HCT116 (cell line): ENCODE measurements around the gene PSMA7. TPM values are rescaled to one million over a fixed set of nuclear protein-coding genes. Genes with fewer than 3 reads are reported as not detected.

ENCODE experiments used
- ATAC-seq: fragments of 200-7000 bp; cut with Tn5 transposase; 2 replicates; pipeline ENCODE4 v1.9.1; 2020; ENCODE audit warnings: mild to moderate bottlenecking, moderate library complexity
- BruUV-seq: library from RNA; stranded (reverse); fragments of 400-500 nt; replicated peaks from 2 replicates; lab custom pipeline; 2021; lab: Mats Ljungman, UMichigan
- CTCF ChIA-PET: fragments of 300-600 bp; sonication (Branson Sonifier 250); formaldehyde crosslinking; loops from one replicate; lab custom pipeline; 2021; ENCODE audit warnings: antibody characterized with exemption; lab: Charles Lee
- POLR2A ChIA-PET: fragments of 300-600, 350-600 bp; sonication (Branson Sonifier 250); formaldehyde crosslinking; loops from one replicate; lab custom pipeline; 2021; ENCODE audit warnings: antibody characterized with exemption; lab: Charles Lee
- RAD21 ChIA-PET, 2 experiments: fragments of 300-600 bp; sonication (Branson Sonifier 250); formaldehyde crosslinking; loops; one replicate each; lab custom pipeline; 2023; ENCODE audit warnings: low total read pairs in 2 of 2; ENCODE audit not compliant: uncharacterized antibody in 2 of 2, unreplicated experiment in 2 of 2, low non-redundant PET in 1 of 2; lab: Charles Lee
- DNase-seq: peaks from one replicate; pipeline ENCODE4 v3.0.0-alpha.2; 2010; ENCODE audit warnings: low read depth, low spot score
- H2AFZ ChIP-seq: fragments of 200-600 bp; shearing (Covaris generic), sonication (generic); 2 replicates; pipeline ENCODE4 v1.6.1; 2017; ENCODE audit warnings: low read depth, mixed run types, mixed read lengths, antibody characterized with exemption, low read length; ENCODE audit not compliant: poor library complexity, severe bottlenecking
- H3K27ac ChIP-seq: 2 replicates; pipeline ENCODE4 v1.5.1; 2012; ENCODE audit warnings: low read depth, low read length
- H3K27me3 ChIP-seq: fragments of 200-600 bp; sonication (generic); 2 replicates; pipeline ENCODE4 v1.6.1; 2016; ENCODE audit warnings: mixed run types, low read length, mixed read lengths; ENCODE audit not compliant: insufficient read depth
- H3K36me3 ChIP-seq, 2 experiments: fragments of 200-500 bp in 1 of 2; fragments of 200-600 bp in 1 of 2; sonication (Bioruptor generic) in 1 of 2; sonication (generic) in 1 of 2; 2 replicates each; pipeline versions ENCODE4 v1.5.1 to v1.6.1; 2014 to 2016; ENCODE audit warnings: low read length in 2 of 2, inconsistent platforms in 1 of 2, mixed read lengths in 1 of 2, mixed run types in 1 of 2; ENCODE audit not compliant: insufficient read depth in 2 of 2, control insufficient read depth in 1 of 2
- H3K4me1 ChIP-seq, 2 experiments: fragments of 200-600 bp in 1 of 2; sonication (generic) in 1 of 2; 2 replicates each; pipeline versions ENCODE4 v1.5.1 to v1.6.1; 2012 to 2017; ENCODE audit warnings: low read length in 2 of 2, inconsistent platforms in 1 of 2, mild to moderate bottlenecking in 1 of 2, mixed read lengths in 1 of 2, mixed run types in 1 of 2, moderate library complexity in 1 of 2; ENCODE audit not compliant: insufficient read depth in 2 of 2, control insufficient read depth in 1 of 2
- H3K4me2 ChIP-seq: fragments of 200-600 bp; sonication (generic); 2 replicates; pipeline ENCODE4 v1.6.1; 2017; ENCODE audit warnings: mixed run types, low read length, mixed read lengths
- H3K4me3 ChIP-seq, 2 experiments: fragments of 200-600 bp in 1 of 2; sonication (generic) in 1 of 2; replicated peaks in 1 of 2; 2 replicates each; pipeline ENCODE4 v1.5.1; 2011 to 2016; ENCODE audit warnings: low read length in 2 of 2, control low read depth in 1 of 2, low read depth in 1 of 2, mild to moderate bottlenecking in 1 of 2, mixed read lengths in 1 of 2, mixed run types in 1 of 2
- H3K79me2 ChIP-seq: fragments of 200-600 bp; sonication (generic); 2 replicates; pipeline ENCODE4 v1.6.1; 2017; ENCODE audit warnings: mild to moderate bottlenecking, mixed run types, low read length, moderate library complexity, mixed read lengths; ENCODE audit not compliant: insufficient read depth
- H3K9ac ChIP-seq: fragments of 200-600 bp; sonication (generic); 2 replicates; pipeline ENCODE4 v1.6.1; 2016; ENCODE audit warnings: low read length, mixed read lengths
- H3K9me2 ChIP-seq: fragments of 200-600 bp; sonication (generic), shearing (Covaris generic); 2 replicates; pipeline ENCODE4 v1.6.1; 2017; ENCODE audit warnings: mixed run types, mild to moderate bottlenecking, moderate library complexity; ENCODE audit not compliant: insufficient read depth
- H3K9me3 ChIP-seq, 2 experiments: fragments of 200-500 bp in 1 of 2; fragments of 200-600 bp in 1 of 2; sonication (Bioruptor generic) in 1 of 2; sonication (generic) in 1 of 2; 2 replicates each; pipeline ENCODE4 v1.6.1; 2014 to 2017; ENCODE audit warnings: low read length in 2 of 2, mixed read lengths in 2 of 2, inconsistent platforms in 1 of 2, low read depth in 1 of 2, mild to moderate bottlenecking in 1 of 2, mixed run types in 1 of 2, moderate library complexity in 1 of 2; ENCODE audit not compliant: control insufficient read depth in 1 of 2, insufficient read depth in 1 of 2
- H4K20me1 ChIP-seq: fragments of 200-600 bp; sonication (generic), shearing (Covaris generic); 2 replicates; pipeline ENCODE4 v1.6.1; 2017; ENCODE audit warnings: mixed run types, mild to moderate bottlenecking, moderate library complexity; ENCODE audit not compliant: insufficient read depth
- CBX3 ChIP-seq: IDR thresholded peaks from 2 replicates; pipeline ENCODE4 v1.6.1; 2012; ENCODE audit warnings: low read depth
- EGR1 ChIP-seq: IDR thresholded peaks from 2 replicates; pipeline ENCODE4 v1.6.1; 2012; ENCODE audit warnings: low read depth
- EZH2 ChIP-seq: fragments of 200-600 bp; sonication (generic); IDR thresholded peaks from 2 replicates; pipeline ENCODE4 v1.6.1; 2017; ENCODE audit warnings: antibody characterized with exemption, mixed run types
- EZH2phosphoT487 ChIP-seq: fragments of 200-600 bp; IDR thresholded peaks from 2 replicates; pipeline ENCODE4 v1.6.1; 2018; ENCODE audit warnings: antibody characterized with exemption, borderline replicate concordance
- POLR2A ChIP-seq: IDR thresholded peaks from 2 replicates; pipeline ENCODE4 v1.7.0; 2011; ENCODE audit warnings: borderline replicate concordance; ENCODE audit not compliant: insufficient read depth, insufficient read length; ENCODE audit errors: extremely low read depth
- POLR2AphosphoS5 ChIP-seq: IDR thresholded peaks from 2 replicates; pipeline ENCODE4 v1.6.1; 2011; ENCODE audit warnings: mild to moderate bottlenecking, low read depth, low read length, moderate library complexity
- SP1 ChIP-seq: IDR thresholded peaks from 2 replicates; pipeline ENCODE4 v1.6.1; 2012; ENCODE audit warnings: low read depth
- SRF ChIP-seq: IDR thresholded peaks from 2 replicates; pipeline ENCODE4 v1.6.1; 2012; ENCODE audit warnings: low read depth
- YY1 ChIP-seq: IDR thresholded peaks from 2 replicates; pipeline ENCODE4 v1.6.1; 2011; ENCODE audit warnings: low read length, low read depth, moderate library complexity, mild to moderate bottlenecking; ENCODE audit not compliant: insufficient replicate concordance; ENCODE audit errors: extremely low read depth
- ZBTB33 ChIP-seq: IDR thresholded peaks from 2 replicates; pipeline ENCODE4 v1.6.1; 2011; ENCODE audit warnings: mild to moderate bottlenecking, low read length, moderate library complexity; ENCODE audit not compliant: insufficient replicate concordance; ENCODE audit errors: extremely low read depth
- ZFX ChIP-seq: fragments of 450-650 bp; IDR thresholded peaks from 2 replicates; pipeline ENCODE4 v1.6.1; 2017
- ZNF274 ChIP-seq: fragments of 200-500 bp; sonication (Bioruptor generic); IDR thresholded peaks from 2 replicates; pipeline ENCODE4 v1.6.1; 2014; ENCODE audit warnings: mild to moderate bottlenecking, low read depth, low read length, inconsistent platforms
- intact Hi-C: fragments of 100-400 bp; cut with micrococcal nuclease; formaldehyde crosslinking; loops from 2 replicates; pipeline ENCODE4 v1.10.0; 2022
- total RNA-seq: library from RNA; stranded (reverse); gene quantifications from one replicate; pipeline ENCODE4 v1.2.1, GENCODE V29; 2021; ENCODE audit not compliant: unreplicated experiment
- TF ChIP-seq, protein P1 (sequence below): IDR thresholded peaks from 2 replicates; pipeline ENCODE4 v1.6.1; 2012
- TF ChIP-seq, protein P2 (sequence below): IDR thresholded peaks from 2 replicates; pipeline ENCODE4 v1.6.1; 2012

The PSMA7 gene
- total RNA-seq, 1 experiment from 2014 or later, result 364 TPM

- TF ChIP-seq EZH2phosphoT487, result no peak
- peak; percentile 77 for TF ChIP-seq YY1
- TF ChIP-seq EZH2, result no peak
- TF ChIP-seq, protein P1, sequence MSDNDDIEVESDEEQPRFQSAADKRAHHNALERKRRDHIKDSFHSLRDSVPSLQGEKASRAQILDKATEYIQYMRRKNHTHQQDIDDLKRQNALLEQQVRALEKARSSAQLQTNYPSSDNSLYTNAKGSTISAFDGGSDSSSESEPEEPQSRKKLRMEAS, result peak; percentile 89
Measured at GRCh38 chr20:62121776-62122653, 21.2 kb downstream of the PSMA7 start, which contains the start of gene LSM14B (continued).

GRCh38 chr20:62120990-62121775, 22.0 kb downstream of the PSMA7 start:
- peak; percentile 27 for DNase-seq
- POLR2A ChIA-PET, result interaction anchor here (1.5 to 1.9 kb wide), 4 partner anchors 14 to 55 kb away, joined by 4 to 10 read pairs (median 6); no protein-coding TSS in a partner anchor
- CTCF ChIA-PET, result interaction anchor here (0.7 to 1.8 kb wide), 3 partner anchors 35 to 379 kb away, joined by 3 to 8 read pairs (median 3); no protein-coding TSS in a partner anchor
- Histone ChIP-seq H2AFZ (no peak overlapping the region), H4K20me1 (no peaks in the 10 kb centered on the region; the same call in 1 of the 2 replicates), H3K36me3 (peaks cover 7 to 10% of the 10 kb centered on the region in 2 experiments; a peak in 3 of 4 replicates), H3K9me2 (no peaks in the 10 kb centered on the region), H3K4me1 (peaks cover 12 to 26% of the 10 kb centered on the region in 2 experiments), H3K9ac (peak overlapping the region; percentile 89), H3K27me3 (no peaks in the 10 kb centered on the region), H3K79me2 (peaks cover 25% of the 10 kb centered on the region), H3K4me2 (peak overlapping the region; percentile 97), H3K27ac (peak overlapping the region; percentile 97), H3K4me3 (peak overlapping the region; percentile 46 to 75), H3K9me3 (no peaks in the 10 kb centered on the region)
- peak; percentile 50; the same call in 1 of the 2 replicates for TF ChIP-seq EGR1
- no peak; the same call in 1 of the 2 replicates for TF ChIP-seq POLR2AphosphoS5
- TF ChIP-seq, protein P2, sequence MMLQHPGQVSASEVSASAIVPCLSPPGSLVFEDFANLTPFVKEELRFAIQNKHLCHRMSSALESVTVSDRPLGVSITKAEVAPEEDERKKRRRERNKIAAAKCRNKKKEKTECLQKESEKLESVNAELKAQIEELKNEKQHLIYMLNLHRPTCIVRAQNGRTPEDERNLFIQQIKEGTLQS, result no peak
- TF ChIP-seq ZFX, result peak; percentile 52; the same call in 1 of the 2 replicates
- no peak for TF ChIP-seq CBX3
- TF ChIP-seq EZH2, result no peak
- TF ChIP-seq ZBTB33, result no peak
- no peak for TF ChIP-seq EZH2phosphoT487
- no peak for TF ChIP-seq YY1
- peak; percentile 66 for TF ChIP-seq POLR2A
- TF ChIP-seq SP1, result peak; percentile 31; the same call in 1 of the 2 replicates
- TF ChIP-seq, protein P1, result peak; percentile 48
- TF ChIP-seq SRF, result no peak
- TF ChIP-seq ZNF274, result no peak
- BruUV-seq, result TSS peak; percentile 89
- intact Hi-C loops, result loop anchor here (5.0 kb wide), 1 partner anchor 54 kb away; the partner anchor contains the start of gene TAF4
- ATAC-seq, result peak; percentile 20
- RAD21 ChIA-PET, result interaction anchor here in 1 of 2 experiments (0.7 kb wide), 1 partner anchor 33 kb away, joined by 3 read pairs; no protein-coding TSS in a partner anchor
